Measurements from ENCODE around the gene DBNDD1. TPM values are rescaled to one million over a fixed set of nuclear protein-coding genes. Genes with fewer than 3 reads are reported as not detected.
"Not testable (repeated sequence)": the region's sequence is repeated elsewhere in the genome, so short reads cannot be mapped to it uniquely, and the experiment has no call there.

The DBNDD1 gene
- total RNA-seq, 1 experiment from 2014 or later: 32.4 TPM

- H3K9me2 ChIP-seq (ENCODE audit: insufficient read depth): no peaks in the 10 kb centered on the region
- DNase-seq: no peak
- no TSS peak for BruUV-seq (replicated peaks)
- CTCF ChIA-PET: no interaction called here
- no peak overlapping the region for H3K27ac ChIP-seq
- no peaks in the 10 kb centered on the region for H4K20me1 ChIP-seq (ENCODE audit: insufficient read depth)
- intact Hi-C loops (cut with micrococcal nuclease; ENCODE audit: unreplicated experiment): no loop called here
- H3K27me3 ChIP-seq (ENCODE audit: insufficient read depth, low read depth): no peaks in the 10 kb centered on the region
- H3F3A ChIP-seq (ENCODE audit: insufficient read depth, low read depth): peaks cover 4% of the 10 kb centered on the region; the same call in 1 of the 2 replicates
- no peaks in the 10 kb centered on the region for H3K9me3 ChIP-seq (ENCODE audit: insufficient read depth, low read depth)
- no peak overlapping the region for H3K4me3 ChIP-seq
- no peaks in the 10 kb centered on the region for H3K79me2 ChIP-seq (ENCODE audit: low read depth)
- no peak overlapping the region for H3K4me2 ChIP-seq
- H3K4me1 ChIP-seq (replicated peaks; ENCODE audit: insufficient read depth): no peaks in the 10 kb centered on the region
- TF ChIP-seq EZH2 (IDR thresholded peaks at IDR 0.05; ENCODE audit: low read depth) (no peak), CTCF (conservative IDR thresholded peaks at IDR 0.05) (no peak)
- POLR2A ChIA-PET (ENCODE audit: unreplicated experiment): no interaction called here
- no peaks in the 10 kb centered on the region for H3K36me3 ChIP-seq (ENCODE audit: low read depth)
- H2AFZ ChIP-seq: no peak overlapping the region
These were observed 9.9 kb downstream of the DBNDD1 start for GRCh38 chr16:90009172-90009899.

GRCh38 chr16:90008708-90009145 is 10.5 kb downstream of the DBNDD1 start:
- no peak overlapping the region for H3K4me3 ChIP-seq
- no peaks in the 10 kb centered on the region for H4K20me1 ChIP-seq (ENCODE audit: insufficient read depth)
- H3K27me3 ChIP-seq (ENCODE audit: insufficient read depth, low read depth): no peaks in the 10 kb centered on the region
- ChIA-PET CTCF (no interaction called here), POLR2A (ENCODE audit: unreplicated experiment) (no interaction called here)
- H3K9me2 ChIP-seq (ENCODE audit: insufficient read depth): no peaks in the 10 kb centered on the region
- H3K4me2 ChIP-seq: no peak overlapping the region
- no peak overlapping the region for H2AFZ ChIP-seq
- peaks cover 4% of the 10 kb centered on the region; the same call in 1 of the 2 replicates for H3F3A ChIP-seq (ENCODE audit: insufficient read depth, low read depth)
- H3K27ac ChIP-seq: no peak overlapping the region
- no TSS peak for BruUV-seq (replicated peaks)
- H3K4me1 ChIP-seq (replicated peaks; ENCODE audit: insufficient read depth): no peaks in the 10 kb centered on the region
- TF ChIP-seq CTCF (conservative IDR thresholded peaks at IDR 0.05): no peak
- TF ChIP-seq EZH2 (IDR thresholded peaks at IDR 0.05; ENCODE audit: low read depth): no peak
- intact Hi-C loops (cut with micrococcal nuclease; ENCODE audit: unreplicated experiment): no loop called here
- no peaks in the 10 kb centered on the region for H3K79me2 ChIP-seq (ENCODE audit: low read depth)
- H3K36me3 ChIP-seq (ENCODE audit: low read depth): no peaks in the 10 kb centered on the region
- no peaks in the 10 kb centered on the region for H3K9me3 ChIP-seq (ENCODE audit: insufficient read depth, low read depth)
- no peak for DNase-seq

GRCh38 chr16:90007635-90008234 is 11.5 kb downstream of the DBNDD1 start:
- DNase-seq; H3K27ac ChIP-seq; intact Hi-C loops (cut with micrococcal nuclease; ENCODE audit: unreplicated experiment): not testable (repeated sequence)

More at GRCh38 chr16:90007635-90008234, 11.5 kb downstream of the DBNDD1 start:
- H3K4me1 ChIP-seq (replicated peaks; ENCODE audit: insufficient read depth); H3K79me2 ChIP-seq (ENCODE audit: low read depth); H3K36me3 ChIP-seq (ENCODE audit: low read depth); H3F3A ChIP-seq (ENCODE audit: insufficient read depth, low read depth); H3K4me2 ChIP-seq; BruUV-seq (replicated peaks); H4K20me1 ChIP-seq (ENCODE audit: insufficient read depth); H3K9me2 ChIP-seq (ENCODE audit: insufficient read depth); H2AFZ ChIP-seq; H3K27me3 ChIP-seq (ENCODE audit: insufficient read depth, low read depth); H3K4me3 ChIP-seq; CTCF ChIA-PET; H3K9me3 ChIP-seq (ENCODE audit: insufficient read depth, low read depth): not testable (repeated sequence)
- POLR2A ChIA-PET (ENCODE audit: unreplicated experiment): interaction anchor here (0.5 kb wide), 1 partner anchor 297 kb away, joined by 3 read pairs; no protein-coding TSS in a partner anchor
